Kidney (tissue), 14 donors: ENCODE results near the gene ORAI2. TPM values are rescaled to one million over a fixed set of nuclear protein-coding genes. Genes with fewer than 3 reads are reported as not detected.
A peak's percentile ranks its signal among the peaks of the same experiment; 100 is the strongest.

Experiments
- DNase-seq, 5 donors: peaks; one replicate each; pipeline ENCODE4 v3.0.0-alpha.2; 2013 to 2020
- FAIRE-seq: peaks from 2 replicates; lab custom pipeline; 2012; peaks lifted over from hg19 to GRCh38; lab: Jason Lieb, UNC
- H3K27ac ChIP-seq, 2 donors: one replicate each; pipeline ENCODE4 v1.7.0; 2013; ENCODE audit warnings: low read depth in 2 of 2, low read length in 2 of 2, inconsistent platforms in 1 of 2
- H3K27me3 ChIP-seq: one replicate; pipeline ENCODE4 v1.7.1; 2013; ENCODE audit warnings: low read length, inconsistent platforms; ENCODE audit not compliant: control insufficient read depth, insufficient read depth
- H3K36me3 ChIP-seq, 3 donors: one replicate each; pipeline versions ENCODE4 v1.7.0 to v1.7.1; 2013; ENCODE audit warnings: low read length in 3 of 3, control low read depth in 1 of 3, inconsistent platforms in 1 of 3; ENCODE audit not compliant: insufficient read depth in 3 of 3, control insufficient read depth in 2 of 3
- H3K4me1 ChIP-seq, 3 donors: one replicate each; pipeline versions ENCODE4 v1.7.0 to v1.7.1; 2013; ENCODE audit warnings: low read length in 3 of 3, inconsistent platforms in 1 of 3, low read depth in 1 of 3; ENCODE audit not compliant: control insufficient read depth in 2 of 3, insufficient read depth in 2 of 3
- H3K4me3 ChIP-seq, 3 donors: one replicate each; pipeline versions ENCODE4 v1.7.0 to v1.8.1; 2013; ENCODE audit warnings: low read length in 3 of 3, control low read depth in 1 of 3, inconsistent platforms in 1 of 3
- H3K9ac ChIP-seq, 3 donors: one replicate each; pipeline versions ENCODE4 v1.7.0 to v1.7.1; 2013; ENCODE audit warnings: low read length in 3 of 3, control low read depth in 1 of 3, inconsistent platforms in 1 of 3
- H3K9me3 ChIP-seq, 3 donors: one replicate each; pipeline versions ENCODE4 v1.7.0 to v1.7.1; 2013; ENCODE audit warnings: low read length in 3 of 3, control low read depth in 1 of 3, inconsistent platforms in 1 of 3; ENCODE audit not compliant: control insufficient read depth in 2 of 3, insufficient read depth in 1 of 3
- intact Hi-C: fragments of 100-400 bp; cut with DNase I; formaldehyde crosslinking; loops from one replicate; pipeline ENCODE4 v1.11.1; 2022
- polyA plus RNA-seq: library from polyadenylated mRNA; stranded (reverse); fragments of 350-450 nt; fragmentation: Illumina TruSeq; extraction: RNeasy Lipid Tissue Mini Kit (QIAGEN cat#74804); gene quantifications from one replicate; pipeline ENCODE4 v1.2.3, GENCODE V29; 2014; ENCODE audit warnings: low read depth, low replicate concordance; ENCODE audit not compliant: insufficient read depth
- total RNA-seq: library from RNA; stranded (reverse); fragmentation: NEBNext Ultra II Directional; extraction: Animal tissue kit (Norgen Biotek cat#: 25700); gene quantifications from one replicate; pipeline ENCODE4 v1.2.1, GENCODE V29; 2021
- TF ChIP-seq, protein P1 (sequence below): IDR thresholded peaks from 3 replicates; pipeline ENCODE4 v1.5.1; 2012; ENCODE audit warnings: mild to moderate bottlenecking, moderate library complexity, borderline replicate concordance; ENCODE audit not compliant: insufficient read depth; ENCODE audit errors: extremely low read depth
- donor health status: control.
- donor health status: control.
- donor health status: control.
- donor health status: control.
- donor health status: control.
- donor health status: DM: yes; HTN: yes; CAD: no.
- donor health status: Normal renal cell carcinoma (clear cell type).

ORAI2 gene
- total and polyA plus RNA-seq, 2 donors from 2014 or later: 13.8 to 45.6 TPM

DNA sequence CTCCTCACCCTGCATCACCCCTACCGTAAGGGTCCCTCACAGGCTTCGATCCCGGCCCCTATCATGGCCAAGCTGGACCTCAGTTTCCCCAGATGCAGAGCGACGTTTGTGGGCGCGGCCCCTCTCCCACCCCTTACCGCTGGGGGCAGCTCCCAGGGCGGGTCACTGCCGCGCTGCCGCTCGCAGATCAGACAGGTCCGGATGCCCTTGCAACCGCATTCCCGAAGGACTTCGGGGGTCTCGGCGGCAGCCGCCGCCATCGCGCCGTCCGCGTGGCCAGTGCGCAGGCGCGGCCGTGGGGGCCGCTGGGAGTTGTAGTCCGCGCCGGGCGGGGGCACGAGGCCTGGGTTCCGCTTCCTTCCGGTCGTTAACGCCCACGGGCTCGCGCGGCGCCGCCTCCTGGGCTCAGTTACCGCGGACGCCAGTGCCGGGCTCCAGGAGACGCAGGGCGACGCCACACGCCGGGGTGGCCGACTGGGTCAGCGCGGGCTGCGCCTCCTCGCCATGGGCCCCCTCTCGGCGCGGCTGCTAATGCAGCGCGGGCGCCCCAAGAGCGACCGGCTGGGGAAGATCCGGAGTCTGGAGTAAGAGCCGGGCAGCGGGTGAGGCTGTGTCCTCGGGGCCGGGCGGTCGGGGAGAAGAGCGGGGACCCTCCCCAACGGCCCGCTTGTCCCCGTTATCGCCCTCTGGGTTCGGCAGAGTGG is 31.4 kb downstream of the ORAI2 start, which contains the start of the genes ALKBH4 and LRWD1:
ALKBH4 (minus strand) TSS at position 287 of the 704 bp plus-strand sequence; CDS start at position 260, 27 bp downstream.
LRWD1 (plus strand) TSS at position 408 of the 704 bp plus-strand sequence; CDS start at position 505, 97 bp downstream.
- no peak for FAIRE-seq

DNA sequence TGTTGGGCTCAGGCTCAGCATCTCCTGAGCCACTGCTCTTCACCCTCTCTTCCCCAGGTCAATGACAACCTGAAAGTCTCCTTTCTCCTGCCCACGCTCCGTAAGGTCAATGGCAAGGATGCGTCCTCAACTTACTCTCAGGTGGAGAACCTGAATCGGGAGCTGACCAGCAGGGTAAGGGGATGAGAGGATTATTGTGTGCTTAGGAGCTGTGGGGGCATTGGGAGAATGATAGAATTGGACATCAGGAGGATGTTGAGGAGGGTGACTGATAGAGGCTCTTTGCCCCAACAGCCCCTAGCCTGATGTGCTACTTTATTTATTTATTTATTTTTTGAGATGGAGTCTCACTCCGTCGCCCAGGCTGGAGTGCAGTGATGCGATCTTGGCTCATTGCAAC is 32.7 kb downstream of the ORAI2 start:
- intact Hi-C loops: no loop called here
- Histone ChIP-seq H3K9me3 (no peaks in the 10 kb centered on the region), H3K4me1 (peaks cover 0 to 13% (median 12%) of the 10 kb centered on the region in 3 donors), H3K9ac (peak overlapping the region in 1 of 3 donors; percentile 16), H3K4me3 (peak overlapping the region in 2 of 3 donors; percentile 24 to 100), H3K27me3 (no peaks in the 10 kb centered on the region), H3K27ac (no peak overlapping the region), H3K36me3 (peaks cover 0 to 4% (median 0%) of the 10 kb centered on the region in 3 donors)
- TF ChIP-seq, protein P1, sequence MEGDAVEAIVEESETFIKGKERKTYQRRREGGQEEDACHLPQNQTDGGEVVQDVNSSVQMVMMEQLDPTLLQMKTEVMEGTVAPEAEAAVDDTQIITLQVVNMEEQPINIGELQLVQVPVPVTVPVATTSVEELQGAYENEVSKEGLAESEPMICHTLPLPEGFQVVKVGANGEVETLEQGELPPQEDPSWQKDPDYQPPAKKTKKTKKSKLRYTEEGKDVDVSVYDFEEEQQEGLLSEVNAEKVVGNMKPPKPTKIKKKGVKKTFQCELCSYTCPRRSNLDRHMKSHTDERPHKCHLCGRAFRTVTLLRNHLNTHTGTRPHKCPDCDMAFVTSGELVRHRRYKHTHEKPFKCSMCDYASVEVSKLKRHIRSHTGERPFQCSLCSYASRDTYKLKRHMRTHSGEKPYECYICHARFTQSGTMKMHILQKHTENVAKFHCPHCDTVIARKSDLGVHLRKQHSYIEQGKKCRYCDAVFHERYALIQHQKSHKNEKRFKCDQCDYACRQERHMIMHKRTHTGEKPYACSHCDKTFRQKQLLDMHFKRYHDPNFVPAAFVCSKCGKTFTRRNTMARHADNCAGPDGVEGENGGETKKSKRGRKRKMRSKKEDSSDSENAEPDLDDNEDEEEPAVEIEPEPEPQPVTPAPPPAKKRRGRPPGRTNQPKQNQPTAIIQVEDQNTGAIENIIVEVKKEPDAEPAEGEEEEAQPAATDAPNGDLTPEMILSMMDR: no peak
- no peak for DNase-seq
- FAIRE-seq: no peak

More for the DNA sequence above, 31.4 kb downstream of the ORAI2 start, which contains the start of the genes ALKBH4 and LRWD1:
- peaks cover 0 to 12% (median 10%) of the 10 kb centered on the region in 3 donors for H3K4me1 ChIP-seq
- TF ChIP-seq, protein P1: peak; percentile 38
- peak; percentile 92 to 98 (median 95) for DNase-seq
- peaks cover 0 to 1% (median 0%) of the 10 kb centered on the region in 3 donors for H3K36me3 ChIP-seq
- H3K9ac ChIP-seq: peak within 1 kb of the TSS; percentile 91 to 99 (median 95)
- H3K9me3 ChIP-seq: no peaks in the 10 kb centered on the region
- H3K4me3 ChIP-seq: peak within 1 kb of the TSS; percentile 96 to 100 (median 97)
- no peaks in the 10 kb centered on the region for H3K27me3 ChIP-seq
- H3K27ac ChIP-seq: peak within 1 kb of the TSS; percentile 1 to 57
- intact Hi-C loops: no loop called here

DNA sequence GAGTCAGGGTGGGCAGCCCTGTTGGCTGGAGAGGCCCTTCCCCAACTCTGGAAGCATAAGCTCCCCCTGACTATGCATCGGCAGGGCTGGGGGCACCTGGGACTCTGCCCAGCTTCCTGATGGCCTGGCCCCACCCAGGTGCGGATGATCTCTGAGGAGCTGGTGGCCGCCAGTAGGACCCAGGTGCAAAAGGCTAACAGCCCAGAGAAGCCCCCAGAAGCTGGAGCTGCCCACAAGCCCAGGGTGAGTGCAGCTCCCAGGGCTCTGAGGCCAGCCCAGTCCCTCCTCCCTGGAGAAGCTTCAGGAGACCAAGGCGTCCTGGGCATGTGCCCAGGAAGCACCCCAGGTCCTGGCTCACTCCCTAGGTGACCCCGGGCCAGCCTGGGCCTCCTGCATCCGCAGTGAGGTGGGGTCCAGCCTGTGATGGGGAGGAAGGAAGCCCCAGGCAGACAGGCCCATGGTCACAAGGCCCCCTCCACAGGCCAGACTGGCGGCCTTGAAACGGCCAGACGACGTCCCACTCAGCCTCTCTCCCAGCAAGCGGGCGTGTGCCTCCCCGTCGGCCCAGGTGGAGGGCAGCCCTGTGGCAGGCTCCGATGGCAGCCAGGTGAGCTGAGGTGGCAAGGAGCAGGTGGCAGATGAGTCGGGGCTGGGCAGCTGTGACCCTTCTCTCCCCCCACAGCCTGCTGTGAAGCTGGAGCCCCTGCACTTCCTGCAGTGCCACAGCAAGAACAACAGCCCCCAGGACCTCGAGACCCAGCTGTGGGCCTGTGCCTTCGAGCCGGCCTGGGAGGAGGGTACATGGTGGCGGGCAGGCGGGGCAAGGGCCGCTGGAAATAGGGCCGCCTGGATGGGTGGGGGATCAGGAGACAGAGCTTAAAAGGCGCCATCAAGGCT is 34.5 kb downstream of the ORAI2 start:
- DNase-seq: peak in 2 of 5 donors; percentile 60 to 78
- no peak overlapping the region for H3K27ac ChIP-seq
- H3K4me1 ChIP-seq: peaks cover 0 to 13% (median 12%) of the 10 kb centered on the region in 3 donors
- no peak overlapping the region for H3K4me3 ChIP-seq
- no peak overlapping the region for H3K9ac ChIP-seq
- TF ChIP-seq, protein P1: no peak
- intact Hi-C loops: no loop called here
- peaks cover 0 to 6% (median 0%) of the 10 kb centered on the region in 3 donors for H3K36me3 ChIP-seq
- no peaks in the 10 kb centered on the region for H3K27me3 ChIP-seq
- FAIRE-seq: no peak
- H3K9me3 ChIP-seq: no peaks in the 10 kb centered on the region
